Pancreas (tissue), 10 donors: ENCODE data around the gene SPEM1. TPM values are rescaled to one million over a fixed set of nuclear protein-coding genes. Genes with fewer than 3 reads are reported as not detected.

ENCODE experiments used
- ATAC-seq, 4 donors: fragments of 200-7000 bp; cut with Tn5 transposase; one replicate each; pipeline versions ENCODE4 v1.8.0 to v1.9.1; 2020; ENCODE audit warnings: mild to moderate bottlenecking in 4 of 4, moderate library complexity in 4 of 4
- DNase-seq, 6 donors: peaks; one replicate each; pipeline ENCODE4 v3.0.0-alpha.2; 2020
- FAIRE-seq: peaks from 2 replicates; lab custom pipeline; 2012; peaks lifted over from hg19 to GRCh38; lab: Jason Lieb, UNC
- H3K27ac ChIP-seq, 4 donors: fragments of 200-600 bp; sonication (generic); 1 replicate in 3 of 4; 2 replicates in 1 of 4; pipeline versions ENCODE4 v1.5.0 to v1.8.0; 2020
- H3K27me3 ChIP-seq, 4 donors: fragments of 200-600 bp; one replicate each; pipeline ENCODE4 v1.8.0; 2021
- H3K36me3 ChIP-seq, 3 donors: fragments of 200-600 bp; sonication (generic) in 1 of 3; one replicate each; pipeline versions ENCODE4 v1.5.0 to v1.8.0; 2020 to 2021
- H3K4me1 ChIP-seq, 3 donors: fragments of 200-600 bp; one replicate each; pipeline ENCODE4 v1.8.0; 2021
- H3K4me3 ChIP-seq, 4 donors: fragments of 200-600 bp; sonication (generic) in 2 of 4; one replicate each; pipeline versions ENCODE4 v1.5.0 to v1.8.0; 2020 to 2021
- H3K9me3 ChIP-seq, 4 donors: fragments of 200-600 bp; one replicate each; pipeline ENCODE4 v1.8.0; 2021
- WGBS, 2 donors: extraction: QIAGEN DNeasy Blood & Tissue Kit; methylation state at CpG; one replicate each; pipeline ENCODE4 v1.1.7; 2013; 5-methylcytosine and 5-hydroxymethylcytosine counted together
- intact Hi-C, 3 donors: fragments of 100-400 bp; cut with DNase I; formaldehyde crosslinking; loops; one replicate each; pipeline versions ENCODE4 v1.11.1 to v1.14.2; 2022
- polyA plus RNA-seq, 2 donors: library from polyadenylated mRNA; stranded (reverse); fragments of 200-250 nt; gene quantifications; one replicate each; pipeline ENCODE4 v1.2.3, GENCODE V29; 2013
- total RNA-seq, 6 donors: library from RNA; stranded (reverse); fragmentation: NEBNext Ultra II Directional in 4 of 6; extraction: Animal tissue kit (Norgen Biotek cat#: 25700) in 4 of 6; gene quantifications; one replicate each; pipeline versions ENCODE4 v1.2.1 to v1.2.4, GENCODE V29; 2021 to 2023
- TF ChIP-seq, protein P1 (sequence below), 4 donors: fragments of 200-600 bp; sonication (generic) in 3 of 4; IDR thresholded peaks; one replicate each; pipeline versions ENCODE4 v1.5.0 to v1.8.0; 2021; ENCODE audit warnings: antibody characterized with exemption in 4 of 4
- donor health status: healthy with polysubstance abuse.
- donor health status: DM: no; HTN: no; CAD: no; lungs with moderate emphysema.
- donor health status: DM: no; HTN: no; CAD: no.
- donor health status: control.
- donor health status: control.
- donor health status: Bipolar disorder and iron deficiency.
- donor health status: DM: yes; HTN: yes; CAD: no.
- donor health status: DM: no; HTN: no; CAD: no.
- donor health status: DM: no; HTN: no; CAD: no.
- donor health status: DM: yes; HTN: yes; CAD: no.

SPEM1 gene
- total and polyA plus RNA-seq, 8 donors = not detected

DNA sequence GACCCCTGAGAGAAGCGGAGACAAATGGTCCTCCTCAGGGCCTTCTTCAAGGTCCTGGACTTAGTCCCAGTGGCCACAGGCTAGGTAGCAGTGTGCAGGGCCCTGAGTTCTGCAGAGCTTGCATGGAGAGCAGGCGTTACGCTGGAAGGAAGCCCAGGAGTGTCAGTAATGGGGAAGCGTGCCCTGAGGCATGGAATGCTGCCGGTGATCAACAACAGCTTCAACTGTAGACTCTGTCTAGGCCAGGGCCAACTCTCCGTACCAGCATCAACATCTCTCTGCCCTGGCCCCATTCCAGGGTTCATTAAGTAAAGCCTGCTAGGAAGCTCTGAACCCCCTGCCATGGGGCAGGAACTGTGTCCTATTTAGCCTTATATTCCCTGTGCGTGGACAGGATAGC, 39.8 kb upstream of the SPEM1 start:
- Histone ChIP-seq H3K36me3 (no peaks in the 10 kb centered on the region), H3K9me3 (no peaks in the 10 kb centered on the region), H3K4me3 (peak overlapping the region; percentile 55 to 78 (median 64)), H3K27me3 (no peaks in the 10 kb centered on the region), H3K4me1 (peaks cover 6 to 11% (median 8%) of the 10 kb centered on the region in 3 donors), H3K27ac (peak overlapping the region; percentile 56 to 77 (median 74))
- FAIRE-seq (no peak), DNase-seq (peak; percentile 69 to 79 (median 78)), ATAC-seq (peak; percentile 65 to 85 (median 78))
- intact Hi-C loops = no loop called here
- TF ChIP-seq, protein P1, sequence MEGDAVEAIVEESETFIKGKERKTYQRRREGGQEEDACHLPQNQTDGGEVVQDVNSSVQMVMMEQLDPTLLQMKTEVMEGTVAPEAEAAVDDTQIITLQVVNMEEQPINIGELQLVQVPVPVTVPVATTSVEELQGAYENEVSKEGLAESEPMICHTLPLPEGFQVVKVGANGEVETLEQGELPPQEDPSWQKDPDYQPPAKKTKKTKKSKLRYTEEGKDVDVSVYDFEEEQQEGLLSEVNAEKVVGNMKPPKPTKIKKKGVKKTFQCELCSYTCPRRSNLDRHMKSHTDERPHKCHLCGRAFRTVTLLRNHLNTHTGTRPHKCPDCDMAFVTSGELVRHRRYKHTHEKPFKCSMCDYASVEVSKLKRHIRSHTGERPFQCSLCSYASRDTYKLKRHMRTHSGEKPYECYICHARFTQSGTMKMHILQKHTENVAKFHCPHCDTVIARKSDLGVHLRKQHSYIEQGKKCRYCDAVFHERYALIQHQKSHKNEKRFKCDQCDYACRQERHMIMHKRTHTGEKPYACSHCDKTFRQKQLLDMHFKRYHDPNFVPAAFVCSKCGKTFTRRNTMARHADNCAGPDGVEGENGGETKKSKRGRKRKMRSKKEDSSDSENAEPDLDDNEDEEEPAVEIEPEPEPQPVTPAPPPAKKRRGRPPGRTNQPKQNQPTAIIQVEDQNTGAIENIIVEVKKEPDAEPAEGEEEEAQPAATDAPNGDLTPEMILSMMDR (IDR thresholded peaks at IDR 0.05) = no peak
- 4 to 6% methylated on average over 7 of the region's 7 CpGs for WGBS, 2 donors

GRCh38 chr17:7380855-7381683, 39.1 kb upstream of the SPEM1 start, which contains the start of gene TNK1:
Gene TNK1 (plus strand): TSS chr17:7381089. CDS start chr17:7382927, 1,838 bp downstream.
- Histone ChIP-seq H3K27me3 (no peaks in the 10 kb centered on the region), H3K4me1 (peaks cover 6 to 11% (median 8%) of the 10 kb centered on the region in 3 donors), H3K4me3 (peak within 1 kb of the TSS; percentile 55 to 78 (median 64)), H3K9me3 (no peaks in the 10 kb centered on the region), H3K27ac (peak within 1 kb of the TSS; percentile 56 to 77 (median 74)), H3K36me3 (no peaks in the 10 kb centered on the region)
- ATAC-seq (peak; percentile 89 to 93 (median 90)), FAIRE-seq (no peak), DNase-seq (peak; percentile 75 to 92 (median 82))
- TF ChIP-seq, protein P1 (IDR thresholded peaks at IDR 0.05) = no peak
- WGBS, 2 donors = 1% methylated on average over 48 to 52 of the region's 52 CpGs
- intact Hi-C loops = no loop called here

GRCh38 chr17:7382901-7383300, 37.2 kb upstream of the SPEM1 start:
- peaks cover 6 to 11% (median 8%) of the 10 kb centered on the region in 3 donors for H3K4me1 ChIP-seq
- DNase-seq = no peak
- H3K9me3 ChIP-seq = no peaks in the 10 kb centered on the region
- no peak for ATAC-seq
- FAIRE-seq = no peak
- TF ChIP-seq, protein P1 (IDR thresholded peaks at IDR 0.05) = no peak
- intact Hi-C loops = no loop called here
- no peaks in the 10 kb centered on the region for H3K36me3 ChIP-seq
- no peak overlapping the region for H3K27ac ChIP-seq
- 91 to 93% methylated on average over 10 of the region's 10 CpGs for WGBS, 2 donors
- no peaks in the 10 kb centered on the region for H3K27me3 ChIP-seq
- no peak overlapping the region for H3K4me3 ChIP-seq

- Histone ChIP-seq H3K4me1 (peaks cover 6 to 11% (median 8%) of the 10 kb centered on the region in 3 donors), H3K27me3 (no peaks in the 10 kb centered on the region), H3K36me3 (no peaks in the 10 kb centered on the region), H3K9me3 (no peaks in the 10 kb centered on the region), H3K27ac (no peak overlapping the region), H3K4me3 (no peak overlapping the region)
- no peak for DNase-seq
- intact Hi-C loops = no loop called here
- FAIRE-seq = no peak
- ATAC-seq = no peak
- TF ChIP-seq, protein P1 (IDR thresholded peaks at IDR 0.05) = no peak
- WGBS, 2 donors = 90 to 92% methylated on average over 11 of the region's 11 CpGs
These were observed 36.8 kb upstream of the SPEM1 start for GRCh38 chr17:7383371-7383741.
